GM19397 (cell line): ENCODE data around the gene XBP1.
"Not testable (repeated sequence)": the region's sequence is repeated elsewhere in the genome, so short reads cannot be mapped to it uniquely, and the experiment has no call there.

Experiments used
- ATAC-seq: cut with Tn5 transposase; IDR thresholded peaks from one replicate; pipeline ENCODE4 v1.9.1; 2021; ENCODE audit warnings: mild to moderate bottlenecking, moderate library complexity; ENCODE audit not compliant: unreplicated experiment

The XBP1 gene

GRCh38 chr22:28754512-28754911 lies 45.9 kb downstream of the XBP1 start:
- ATAC-seq, result not testable (repeated sequence)

GRCh38 chr22:28750471-28750881 lies 49.9 kb downstream of the XBP1 start:
- ATAC-seq, result no peak
